Stimulated activated CD4-positive, alpha-beta T cell treated with anti-CD3 and anti-CD28 coated beads, Interleukin-1b, Interleukin-23, amount 100 ng/mL, for 1 hour (primary cell): ENCODE measurements around the gene EIF3D.

Source experiments
- DNase-seq, 2 donors: peaks; one replicate each; pipeline ENCODE4 v3.0.0-alpha.2; 2020; ENCODE audit warnings: low read depth in 2 of 2

The EIF3D gene

GRCh38 chr22:36466258-36466657 is 62.7 kb downstream of the EIF3D start:
- DNase-seq: no peak

- no peak for DNase-seq
These were observed 63.5 kb downstream of the EIF3D start for GRCh38 chr22:36465232-36466021.

GRCh38 chr22:36464715-36465231 is 64.2 kb downstream of the EIF3D start:
- no peak for DNase-seq

- no peak for DNase-seq
These were observed 65.2 kb downstream of the EIF3D start for GRCh38 chr22:36463783-36464184.

- no peak for DNase-seq
These were observed 67.0 kb downstream of the EIF3D start for GRCh38 chr22:36461665-36462649.
